ENCODE results near the gene RAD51B. TPM values are rescaled to one million over a fixed set of nuclear protein-coding genes. Genes with fewer than 3 reads are reported as not detected.

The RAD51B gene
- total RNA-seq, 1 experiment from 2014 or later = 8.5 TPM

DNA sequence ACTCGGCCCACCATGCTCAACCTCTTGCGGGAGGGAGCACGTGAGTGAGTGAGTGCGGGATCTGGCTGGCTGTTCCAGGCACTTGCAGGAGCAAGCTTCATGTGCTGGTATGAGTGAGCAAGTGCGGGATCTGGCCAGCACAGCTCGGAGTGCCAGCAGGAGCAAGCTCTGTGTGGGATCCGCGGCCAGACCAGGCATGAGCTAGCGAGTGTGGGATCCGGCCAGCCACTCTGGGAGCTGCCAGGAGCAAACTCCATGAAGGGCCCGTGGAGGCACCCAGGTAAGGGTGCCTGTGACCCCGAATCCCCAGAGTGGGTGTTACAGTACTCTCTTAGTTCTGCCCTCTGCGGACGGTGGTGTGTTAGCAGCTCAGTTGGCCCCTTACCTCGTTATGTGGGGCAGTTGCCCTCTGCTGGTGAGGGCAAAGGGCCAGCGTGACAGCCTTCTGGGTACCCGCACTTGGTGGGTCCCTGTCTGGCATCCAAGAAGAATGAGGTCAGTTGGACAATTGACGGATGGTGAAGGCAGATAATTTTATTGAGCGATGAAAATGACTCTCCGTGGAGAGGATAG lies 38.3 kb downstream of the RAD51B start:
- H3K27me3 ChIP-seq (ENCODE audit: control insufficient read depth, insufficient read depth, low read length) = no peaks in the 10 kb centered on the region
- TF ChIP-seq, protein P1, sequence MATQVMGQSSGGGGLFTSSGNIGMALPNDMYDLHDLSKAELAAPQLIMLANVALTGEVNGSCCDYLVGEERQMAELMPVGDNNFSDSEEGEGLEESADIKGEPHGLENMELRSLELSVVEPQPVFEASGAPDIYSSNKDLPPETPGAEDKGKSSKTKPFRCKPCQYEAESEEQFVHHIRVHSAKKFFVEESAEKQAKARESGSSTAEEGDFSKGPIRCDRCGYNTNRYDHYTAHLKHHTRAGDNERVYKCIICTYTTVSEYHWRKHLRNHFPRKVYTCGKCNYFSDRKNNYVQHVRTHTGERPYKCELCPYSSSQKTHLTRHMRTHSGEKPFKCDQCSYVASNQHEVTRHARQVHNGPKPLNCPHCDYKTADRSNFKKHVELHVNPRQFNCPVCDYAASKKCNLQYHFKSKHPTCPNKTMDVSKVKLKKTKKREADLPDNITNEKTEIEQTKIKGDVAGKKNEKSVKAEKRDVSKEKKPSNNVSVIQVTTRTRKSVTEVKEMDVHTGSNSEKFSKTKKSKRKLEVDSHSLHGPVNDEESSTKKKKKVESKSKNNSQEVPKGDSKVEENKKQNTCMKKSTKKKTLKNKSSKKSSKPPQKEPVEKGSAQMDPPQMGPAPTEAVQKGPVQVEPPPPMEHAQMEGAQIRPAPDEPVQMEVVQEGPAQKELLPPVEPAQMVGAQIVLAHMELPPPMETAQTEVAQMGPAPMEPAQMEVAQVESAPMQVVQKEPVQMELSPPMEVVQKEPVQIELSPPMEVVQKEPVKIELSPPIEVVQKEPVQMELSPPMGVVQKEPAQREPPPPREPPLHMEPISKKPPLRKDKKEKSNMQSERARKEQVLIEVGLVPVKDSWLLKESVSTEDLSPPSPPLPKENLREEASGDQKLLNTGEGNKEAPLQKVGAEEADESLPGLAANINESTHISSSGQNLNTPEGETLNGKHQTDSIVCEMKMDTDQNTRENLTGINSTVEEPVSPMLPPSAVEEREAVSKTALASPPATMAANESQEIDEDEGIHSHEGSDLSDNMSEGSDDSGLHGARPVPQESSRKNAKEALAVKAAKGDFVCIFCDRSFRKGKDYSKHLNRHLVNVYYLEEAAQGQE (IDR thresholded peaks at IDR 0.05; ENCODE audit: insufficient read depth in 1 of 2, low read depth in 2 of 2, low read length in 1 of 2) = no peak
- TF ChIP-seq TCF7L2 (IDR thresholded peaks at IDR 0.05; ENCODE audit: low read depth, low read length) = no peak
- TF ChIP-seq SIN3A (IDR thresholded peaks at IDR 0.05; ENCODE audit: borderline replicate concordance, insufficient read depth, low read depth, low read length) = no peak
- TF ChIP-seq, protein P2, sequence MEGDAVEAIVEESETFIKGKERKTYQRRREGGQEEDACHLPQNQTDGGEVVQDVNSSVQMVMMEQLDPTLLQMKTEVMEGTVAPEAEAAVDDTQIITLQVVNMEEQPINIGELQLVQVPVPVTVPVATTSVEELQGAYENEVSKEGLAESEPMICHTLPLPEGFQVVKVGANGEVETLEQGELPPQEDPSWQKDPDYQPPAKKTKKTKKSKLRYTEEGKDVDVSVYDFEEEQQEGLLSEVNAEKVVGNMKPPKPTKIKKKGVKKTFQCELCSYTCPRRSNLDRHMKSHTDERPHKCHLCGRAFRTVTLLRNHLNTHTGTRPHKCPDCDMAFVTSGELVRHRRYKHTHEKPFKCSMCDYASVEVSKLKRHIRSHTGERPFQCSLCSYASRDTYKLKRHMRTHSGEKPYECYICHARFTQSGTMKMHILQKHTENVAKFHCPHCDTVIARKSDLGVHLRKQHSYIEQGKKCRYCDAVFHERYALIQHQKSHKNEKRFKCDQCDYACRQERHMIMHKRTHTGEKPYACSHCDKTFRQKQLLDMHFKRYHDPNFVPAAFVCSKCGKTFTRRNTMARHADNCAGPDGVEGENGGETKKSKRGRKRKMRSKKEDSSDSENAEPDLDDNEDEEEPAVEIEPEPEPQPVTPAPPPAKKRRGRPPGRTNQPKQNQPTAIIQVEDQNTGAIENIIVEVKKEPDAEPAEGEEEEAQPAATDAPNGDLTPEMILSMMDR (IDR thresholded peaks at IDR 0.05) = no peak
- TF ChIP-seq POLR2AphosphoS5 (IDR thresholded peaks at IDR 0.05; ENCODE audit: low read depth, low read length) = no peak
- in situ Hi-C loops (cut with HindIII; ENCODE audit: low pct_unique_long_range_greater_than_20kb, low sequenced_read_pairs) (no loop called here), intact Hi-C loops (cut with micrococcal nuclease; ENCODE audit: unreplicated experiment) (no loop called here)
- no peak overlapping the region for H3K4me3 ChIP-seq (ENCODE audit: low read depth in 2 of 2, low read length in 2 of 2)
- no peak overlapping the region for H3K27ac ChIP-seq (ENCODE audit: low read length)
- no peak for DNase-seq (ENCODE audit: low read depth, low spot score)
- H3K9me3 ChIP-seq (ENCODE audit: control insufficient read depth, insufficient read depth, low read depth, low read length) = no peaks in the 10 kb centered on the region
- H3K4me1 ChIP-seq (ENCODE audit: control insufficient read depth, insufficient read depth, low read length) = no peaks in the 10 kb centered on the region
- BruUV-seq (replicated peaks) = no TSS peak
- H3K36me3 ChIP-seq (ENCODE audit: control insufficient read depth, insufficient read depth, low read length) = no peaks in the 10 kb centered on the region
- ChIA-PET POLR2A (no interaction called here), CTCF (no interaction called here)
- no peak for ATAC-seq

DNA sequence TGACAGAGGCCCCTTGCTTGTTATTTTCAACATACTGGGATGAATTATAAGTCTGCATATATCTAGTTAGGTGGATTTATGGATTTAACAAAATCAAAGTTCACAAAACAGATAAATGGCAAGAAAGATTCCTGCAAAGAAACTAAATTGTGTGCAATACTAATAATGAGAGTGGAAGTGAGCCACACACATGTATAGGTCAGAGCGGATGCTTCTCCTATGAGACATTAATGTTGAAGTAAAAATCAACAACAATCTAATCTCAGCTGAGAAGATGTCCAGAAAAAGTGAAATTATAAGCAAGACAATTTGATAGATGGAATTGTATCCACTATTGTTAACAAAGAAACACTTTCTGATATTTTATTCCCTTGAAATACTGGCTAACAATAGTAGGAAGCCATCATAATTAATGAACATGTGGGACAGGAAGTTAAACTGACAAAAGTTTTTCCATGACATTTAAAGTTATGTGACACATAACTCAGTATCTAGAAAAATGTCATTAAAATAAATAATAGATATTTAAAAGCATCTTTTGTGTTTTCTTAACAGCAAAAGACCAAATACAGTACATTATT lies 39.7 kb downstream of the RAD51B start:
- CTCF ChIA-PET = no interaction called here
- POLR2A ChIA-PET = no interaction called here
- no peaks in the 10 kb centered on the region for H3K9me3 ChIP-seq (ENCODE audit: control insufficient read depth, insufficient read depth, low read depth, low read length)
- TF ChIP-seq POLR2AphosphoS5 (IDR thresholded peaks at IDR 0.05; ENCODE audit: low read depth, low read length) (no peak), TCF7L2 (IDR thresholded peaks at IDR 0.05; ENCODE audit: low read depth, low read length) (no peak), SIN3A (IDR thresholded peaks at IDR 0.05; ENCODE audit: borderline replicate concordance, insufficient read depth, low read depth, low read length) (no peak)
- TF ChIP-seq, protein P2 (IDR thresholded peaks at IDR 0.05) = no peak
- TF ChIP-seq, protein P1 (IDR thresholded peaks at IDR 0.05; ENCODE audit: insufficient read depth in 1 of 2, low read depth in 2 of 2, low read length in 1 of 2) = no peak
- H3K27ac ChIP-seq (ENCODE audit: low read length) = no peak overlapping the region
- in situ Hi-C loops (cut with HindIII; ENCODE audit: low pct_unique_long_range_greater_than_20kb, low sequenced_read_pairs) = no loop called here
- no peak overlapping the region for H3K4me3 ChIP-seq (ENCODE audit: low read depth in 2 of 2, low read length in 2 of 2)
- DNase-seq (ENCODE audit: low read depth, low spot score) (no peak), ATAC-seq (no peak)
- H3K4me1 ChIP-seq (ENCODE audit: control insufficient read depth, insufficient read depth, low read length) = no peaks in the 10 kb centered on the region
- no TSS peak for BruUV-seq (replicated peaks)
- no peaks in the 10 kb centered on the region for H3K27me3 ChIP-seq (ENCODE audit: control insufficient read depth, insufficient read depth, low read length)
- H3K36me3 ChIP-seq (ENCODE audit: control insufficient read depth, insufficient read depth, low read length) = no peaks in the 10 kb centered on the region
- intact Hi-C loops (cut with micrococcal nuclease; ENCODE audit: unreplicated experiment) = no loop called here
